Liver (tissue), 3 donors: Measurements from ENCODE around the gene SET.

ENCODE experiments used
- CTCF ChIP-seq: fragments of 150-350 bp; IDR thresholded peaks from 2 replicates; pipeline ENCODE4 v1.5.1; 2017; ENCODE audit warnings: improper control_type of control experiment, low read depth, low read length; ENCODE audit not compliant: missing input control
- GABPA ChIP-seq, 2 donors: IDR thresholded peaks in 1 of 2; conservative IDR thresholded peaks in 1 of 2; 2 replicates each; pipeline ENCODE4 v1.6.1; 2016; ENCODE audit warnings: antibody characterized with exemption in 2 of 2, mild to moderate bottlenecking in 1 of 2, moderate library complexity in 1 of 2
- REST ChIP-seq: IDR thresholded peaks from 2 replicates; pipeline ENCODE4 v1.6.1; 2016; ENCODE audit warnings: antibody characterized with exemption, mild to moderate bottlenecking
- RXRA ChIP-seq, 2 donors: IDR thresholded peaks; 2 replicates each; pipeline ENCODE4 v1.6.1; 2017 to 2018; ENCODE audit warnings: antibody characterized with exemption in 2 of 2, mild to moderate bottlenecking in 1 of 2
- YY1 ChIP-seq: IDR thresholded peaks from 2 replicates; pipeline ENCODE4 v1.6.1; 2016; ENCODE audit warnings: antibody characterized with exemption, mild to moderate bottlenecking
- TF ChIP-seq, protein P1 (sequence below): IDR thresholded peaks from 2 replicates; pipeline ENCODE4 v1.6.1; 2016; ENCODE audit warnings: antibody characterized with exemption
- donor health status: healthy.
- donor health status: healthy.

DNA sequence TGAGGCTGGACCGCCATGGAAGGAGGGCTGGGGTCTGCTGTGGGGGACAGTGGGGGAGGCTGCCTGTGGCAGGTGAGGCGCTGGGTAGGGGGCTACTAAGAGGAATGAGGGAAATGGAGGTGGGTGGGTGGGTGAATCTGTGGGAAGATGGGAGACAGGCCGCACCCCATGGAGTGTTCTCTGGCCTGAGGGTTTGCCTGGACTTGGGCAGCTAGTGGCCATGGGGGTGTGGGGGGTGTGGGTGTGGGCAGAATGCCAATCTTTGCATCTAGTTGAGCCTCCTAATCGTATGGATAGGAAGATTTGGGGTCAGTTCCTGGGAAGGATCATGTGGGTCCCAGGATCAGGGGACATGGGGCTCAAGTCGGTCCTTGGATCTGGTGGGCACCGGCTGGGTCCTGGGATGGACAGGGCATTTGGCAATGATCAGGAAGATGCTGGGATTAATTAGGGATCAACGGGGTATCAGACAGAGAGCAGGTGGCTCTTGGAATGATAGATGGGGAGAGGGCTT lies 34.4 kb downstream of the SET start:
- TF ChIP-seq RXRA (IDR thresholded peaks at IDR 0.05): no peak
- no peak for TF ChIP-seq YY1
- no peak for TF ChIP-seq CTCF
- TF ChIP-seq GABPA (IDR thresholded peaks at IDR 0.05 in 1 of 2, conservative IDR thresholded peaks at IDR 0.05 in 1 of 2): no peak
- no peak for TF ChIP-seq REST
- TF ChIP-seq, protein P1, sequence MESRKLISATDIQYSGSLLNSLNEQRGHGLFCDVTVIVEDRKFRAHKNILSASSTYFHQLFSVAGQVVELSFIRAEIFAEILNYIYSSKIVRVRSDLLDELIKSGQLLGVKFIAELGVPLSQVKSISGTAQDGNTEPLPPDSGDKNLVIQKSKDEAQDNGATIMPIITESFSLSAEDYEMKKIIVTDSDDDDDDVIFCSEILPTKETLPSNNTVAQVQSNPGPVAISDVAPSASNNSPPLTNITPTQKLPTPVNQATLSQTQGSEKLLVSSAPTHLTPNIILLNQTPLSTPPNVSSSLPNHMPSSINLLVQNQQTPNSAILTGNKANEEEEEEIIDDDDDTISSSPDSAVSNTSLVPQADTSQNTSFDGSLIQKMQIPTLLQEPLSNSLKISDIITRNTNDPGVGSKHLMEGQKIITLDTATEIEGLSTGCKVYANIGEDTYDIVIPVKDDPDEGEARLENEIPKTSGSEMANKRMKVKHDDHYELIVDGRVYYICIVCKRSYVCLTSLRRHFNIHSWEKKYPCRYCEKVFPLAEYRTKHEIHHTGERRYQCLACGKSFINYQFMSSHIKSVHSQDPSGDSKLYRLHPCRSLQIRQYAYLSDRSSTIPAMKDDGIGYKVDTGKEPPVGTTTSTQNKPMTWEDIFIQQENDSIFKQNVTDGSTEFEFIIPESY: no peak
